H7 (cell line): ENCODE results near the gene ALDH4A1. TPM values are rescaled to one million over a fixed set of nuclear protein-coding genes. Genes with fewer than 3 reads are reported as not detected.

Experiments used
- DNase-seq: peaks from one replicate; pipeline ENCODE4 v3.0.0; 2012
- H3K27me3 ChIP-seq: 2 replicates; pipeline ENCODE4 v1.6.0; 2011; ENCODE audit warnings: mild to moderate bottlenecking, low read length; ENCODE audit not compliant: control insufficient read depth, insufficient read depth
- H3K36me3 ChIP-seq: replicated peaks from 2 replicates; pipeline ENCODE4 v1.5.1; 2011; ENCODE audit warnings: low read length; ENCODE audit not compliant: control insufficient read depth, insufficient read depth
- H3K4me3 ChIP-seq: 2 replicates; pipeline ENCODE4 v1.5.1; 2011; ENCODE audit warnings: low read depth, mild to moderate bottlenecking, control low read depth, low read length, moderate library complexity; ENCODE audit not compliant: insufficient read depth
- total RNA-seq: library from RNA; depleted of rRNA; stranded (reverse); fragments of >200 nt; shearing (Covaris generic); gene quantifications from 2 replicates; pipeline ENCODE4 v1.2.3, GENCODE V29; 2014

The ALDH4A1 gene
- total RNA-seq, 1 experiment from 2014 or later, result 23.8 TPM

DNA sequence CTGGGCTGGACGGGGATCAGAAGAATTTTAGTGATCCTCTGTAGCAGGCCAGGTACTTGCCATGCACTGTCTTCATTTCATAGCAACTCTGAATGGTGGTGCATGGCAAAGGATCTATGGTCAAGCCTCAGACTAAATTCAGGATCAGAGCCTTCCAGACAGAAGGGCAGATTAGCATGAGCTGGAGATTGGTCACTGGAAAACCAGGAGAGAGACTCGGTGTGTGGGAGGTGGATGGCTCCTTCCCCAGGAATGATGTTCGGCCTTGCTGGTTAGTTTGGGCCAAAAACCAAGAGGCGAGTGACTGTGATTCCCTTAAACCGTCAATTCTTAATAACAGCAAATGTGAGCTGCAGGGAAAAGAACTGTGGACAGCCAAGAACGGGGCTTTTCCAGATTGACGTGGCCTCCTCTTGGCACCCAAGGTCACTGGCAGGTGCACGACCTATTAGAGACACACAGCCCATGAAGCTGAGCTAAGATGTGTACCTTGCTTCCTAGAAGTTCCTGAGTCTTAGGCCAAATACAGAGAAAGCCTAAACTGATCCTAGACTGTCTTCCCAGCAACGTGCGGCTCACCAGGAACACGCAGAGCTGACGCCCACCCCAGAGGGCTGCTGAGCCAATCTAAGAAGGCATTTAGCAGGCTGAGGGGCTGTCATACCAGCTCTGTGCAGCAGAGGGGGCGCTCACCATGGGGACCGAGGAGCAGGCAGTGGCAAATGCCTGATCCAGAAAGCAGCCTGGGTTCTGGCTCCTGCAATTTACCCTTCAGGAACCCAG, 18.5 kb downstream of the ALDH4A1 start:
- DNase-seq, result peak; percentile 93
- Histone ChIP-seq H3K4me3 (no peak overlapping the region), H3K27me3 (no peaks in the 10 kb centered on the region), H3K36me3 (no peaks in the 10 kb centered on the region; the same call in 1 of the 2 replicates)

GRCh38 chr1:18883079-18883478, 19.3 kb downstream of the ALDH4A1 start:
- DNase-seq, result no peak
- Histone ChIP-seq H3K36me3 (no peaks in the 10 kb centered on the region; the same call in 1 of the 2 replicates), H3K4me3 (no peak overlapping the region), H3K27me3 (no peaks in the 10 kb centered on the region)

DNA sequence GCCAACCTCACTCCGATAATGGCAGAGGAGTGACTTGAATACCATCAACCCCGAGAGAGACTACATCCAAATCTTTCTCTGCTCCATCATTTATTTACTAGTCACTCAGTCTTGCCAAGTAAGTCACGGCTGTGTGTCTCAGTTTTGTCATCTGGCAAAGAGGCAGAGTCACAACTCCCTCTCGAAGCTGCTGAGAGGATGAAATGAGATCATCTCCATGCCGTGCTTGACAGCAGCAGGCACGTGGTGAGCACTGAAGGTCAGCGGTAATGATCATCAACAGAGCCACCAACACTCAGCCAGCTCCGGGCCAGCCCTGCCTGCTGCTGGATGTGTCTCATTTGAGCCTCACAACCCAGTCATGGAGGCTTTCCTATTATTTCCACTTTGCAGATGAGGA, 19.9 kb downstream of the ALDH4A1 start:
- H3K4me3 ChIP-seq, result no peak overlapping the region
- no peaks in the 10 kb centered on the region for H3K27me3 ChIP-seq
- no peak for DNase-seq
- H3K36me3 ChIP-seq, result no peaks in the 10 kb centered on the region; the same call in 1 of the 2 replicates

- Histone ChIP-seq H3K27me3 (no peaks in the 10 kb centered on the region), H3K36me3 (no peaks in the 10 kb centered on the region; the same call in 1 of the 2 replicates), H3K4me3 (no peak overlapping the region)
- no peak for DNase-seq
These were observed 20.5 kb downstream of the ALDH4A1 start for GRCh38 chr1:18881642-18882431.

- Histone ChIP-seq H3K36me3 (no peaks in the 10 kb centered on the region; the same call in 1 of the 2 replicates), H3K27me3 (no peaks in the 10 kb centered on the region), H3K4me3 (no peak overlapping the region)
These were observed 21.2 kb downstream of the ALDH4A1 start for GRCh38 chr1:18881164-18881563.

GRCh38 chr1:18880585-18880984, 21.8 kb downstream of the ALDH4A1 start:
- Histone ChIP-seq H3K36me3 (no peaks in the 10 kb centered on the region; the same call in 1 of the 2 replicates), H3K4me3 (no peak overlapping the region), H3K27me3 (no peaks in the 10 kb centered on the region)
- DNase-seq, result no peak

More at GRCh38 chr1:18881164-18881563, 21.2 kb downstream of the ALDH4A1 start:
- no peak for DNase-seq

GRCh38 chr1:18879791-18880309, 22.5 kb downstream of the ALDH4A1 start:
- H3K4me3 ChIP-seq, result no peak overlapping the region
- DNase-seq, result peak; percentile 69
- no peaks in the 10 kb centered on the region for H3K27me3 ChIP-seq
- no peaks in the 10 kb centered on the region; the same call in 1 of the 2 replicates for H3K36me3 ChIP-seq

DNA sequence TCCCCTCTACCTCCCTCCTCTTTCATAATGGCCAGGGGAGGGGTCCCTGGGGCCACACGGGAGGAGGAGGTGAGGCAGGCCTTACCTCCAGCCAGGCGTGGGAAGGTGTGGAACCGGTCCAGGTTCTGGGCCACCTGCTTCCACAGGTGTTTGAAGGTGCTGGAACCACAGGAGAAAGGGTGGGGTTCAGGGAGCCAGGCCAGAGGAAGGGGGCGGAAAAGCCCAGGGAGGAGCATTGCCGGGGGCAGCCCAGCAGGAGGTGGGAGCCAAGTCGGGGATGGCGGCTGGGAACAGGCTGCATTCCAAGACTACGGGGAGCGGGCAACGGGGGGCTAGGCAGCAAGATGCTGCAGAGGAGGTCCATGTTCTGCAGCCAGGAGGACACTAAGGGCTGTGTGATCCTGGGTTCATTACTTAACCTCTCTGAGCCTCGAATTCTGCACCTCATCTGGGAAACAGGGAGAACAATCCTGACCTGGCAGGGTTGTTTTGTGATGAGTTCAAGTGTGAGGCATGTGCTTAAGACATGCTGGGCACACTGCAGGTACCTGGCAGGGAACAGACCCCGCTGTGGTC, 23.1 kb downstream of the ALDH4A1 start:
- no peaks in the 10 kb centered on the region; the same call in 1 of the 2 replicates for H3K36me3 ChIP-seq
- no peak overlapping the region for H3K4me3 ChIP-seq
- DNase-seq, result no peak
- no peaks in the 10 kb centered on the region for H3K27me3 ChIP-seq

DNA sequence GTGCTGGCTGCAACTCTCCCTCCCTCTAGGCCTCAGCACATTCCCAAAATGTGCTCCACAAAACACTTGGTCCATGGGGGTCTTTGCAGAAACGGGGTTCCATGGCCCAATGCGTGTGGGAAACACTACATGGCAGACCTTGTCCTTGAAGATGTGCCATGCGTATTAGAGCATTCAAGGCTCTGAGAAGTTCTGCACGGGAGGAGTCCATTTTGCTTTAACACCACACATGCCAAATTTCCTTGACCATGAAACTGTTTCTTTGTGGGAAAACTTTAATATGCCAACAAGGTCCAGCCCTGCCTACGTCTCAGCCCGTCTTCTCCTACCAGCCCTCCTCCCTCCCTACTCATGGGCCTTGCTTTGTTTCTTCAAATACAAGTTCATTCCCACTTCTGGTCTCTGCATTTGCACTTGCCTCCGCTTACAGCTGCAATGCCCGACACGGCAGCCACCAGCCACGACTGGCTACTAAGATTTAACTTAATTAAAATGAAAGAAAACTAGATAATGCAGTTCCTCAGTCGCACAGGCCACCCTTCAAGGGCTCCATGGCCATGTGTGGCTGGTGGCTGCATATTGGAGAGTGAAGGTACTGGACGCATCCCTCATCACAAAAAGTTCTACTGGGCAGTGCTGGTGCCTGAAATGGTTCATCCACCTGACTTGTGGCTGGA, 23.7 kb downstream of the ALDH4A1 start:
- H3K27me3 ChIP-seq, result no peaks in the 10 kb centered on the region
- H3K36me3 ChIP-seq, result no peaks in the 10 kb centered on the region; the same call in 1 of the 2 replicates
- DNase-seq, result no peak
- no peak overlapping the region for H3K4me3 ChIP-seq

DNA sequence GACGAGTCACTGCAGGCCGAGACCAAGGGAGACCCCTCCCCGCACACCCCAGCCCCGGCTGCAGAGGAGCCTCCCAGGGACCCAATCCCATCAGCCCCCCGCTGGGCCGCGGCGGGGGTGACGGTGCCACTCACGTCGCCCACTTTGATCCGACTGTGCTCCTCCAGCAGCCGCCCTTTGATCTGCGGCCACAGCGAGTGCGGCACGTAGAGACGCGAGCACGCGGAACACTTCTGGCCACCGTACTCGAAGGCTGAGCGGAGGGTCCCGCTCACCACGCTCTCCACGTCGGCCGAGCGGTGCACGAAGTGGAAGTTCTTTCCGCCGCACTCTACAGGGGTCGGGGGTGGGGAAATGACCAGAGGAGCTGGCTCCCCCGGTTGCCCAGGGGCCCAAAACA, 25.1 kb downstream of the ALDH4A1 start:
- Histone ChIP-seq H3K4me3 (no peak overlapping the region), H3K36me3 (no peaks in the 10 kb centered on the region; the same call in 1 of the 2 replicates), H3K27me3 (no peaks in the 10 kb centered on the region)
- DNase-seq, result no peak

DNA sequence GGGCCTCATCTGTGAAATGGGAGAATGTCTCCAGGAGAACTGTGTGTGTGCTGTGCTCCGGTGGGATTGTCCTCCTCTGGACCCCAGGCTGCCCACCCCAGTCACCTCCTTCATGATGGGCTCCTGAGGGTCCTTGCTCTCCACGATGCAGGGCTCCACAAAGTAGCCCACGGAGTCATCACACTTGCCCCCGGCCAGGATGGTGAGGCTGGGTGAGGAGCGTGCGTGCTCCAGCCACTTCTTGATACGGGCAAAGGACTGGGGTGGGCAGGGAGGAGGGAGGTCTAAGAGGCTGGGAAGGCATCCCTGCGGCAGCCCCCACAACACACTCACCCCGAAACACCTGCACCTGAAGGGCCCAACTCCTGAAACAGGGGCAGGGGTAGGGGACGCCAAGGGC, 26.1 kb downstream of the ALDH4A1 start:
- no peaks in the 10 kb centered on the region; the same call in 1 of the 2 replicates for H3K36me3 ChIP-seq
- no peaks in the 10 kb centered on the region for H3K27me3 ChIP-seq
- no peak for DNase-seq
- H3K4me3 ChIP-seq, result no peak overlapping the region

DNA sequence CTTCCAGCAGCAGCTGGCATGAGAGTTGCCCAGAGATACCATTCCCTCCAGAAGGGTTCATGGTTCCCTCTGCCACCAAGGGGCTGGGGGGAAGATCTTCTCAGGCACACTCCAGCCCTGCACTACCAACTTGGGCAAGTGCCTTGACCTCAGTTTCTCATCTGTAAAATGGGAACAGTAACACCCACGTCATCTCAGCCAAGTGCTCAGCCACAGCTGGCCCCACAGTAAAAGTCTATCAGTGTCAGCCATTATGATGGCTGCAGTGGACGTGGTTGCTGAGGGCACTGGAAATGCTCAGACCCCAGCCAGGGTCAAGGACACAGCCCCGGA, 26.6 kb downstream of the ALDH4A1 start:
- DNase-seq, result no peak
- H3K36me3 ChIP-seq, result no peaks in the 10 kb centered on the region; the same call in 1 of the 2 replicates
- no peaks in the 10 kb centered on the region for H3K27me3 ChIP-seq
- H3K4me3 ChIP-seq, result no peak overlapping the region

- Histone ChIP-seq H3K36me3 (no peaks in the 10 kb centered on the region; the same call in 1 of the 2 replicates), H3K27me3 (no peaks in the 10 kb centered on the region), H3K4me3 (no peak overlapping the region)
- DNase-seq, result peak; percentile 98
These were observed 27.1 kb downstream of the ALDH4A1 start for GRCh38 chr1:18875107-18875795.
